NOMO-1 (cell line): ENCODE measurements around the gene DLG5.

Experiments used
- DNase-seq, 2 experiments: peaks; one replicate each; lab custom pipeline; 2025; ENCODE audit not compliant: unreplicated experiment in 2 of 2; lab: John Stamatoyannopoulos, UW

Gene DLG5

GRCh38 chr10:77800738-77801266 lies 125.8 kb downstream of the DLG5 start:
- no peak for DNase-seq

GRCh38 chr10:77800320-77800719 lies 126.2 kb downstream of the DLG5 start:
- DNase-seq = no peak

- no peak for DNase-seq
Observed at GRCh38 chr10:77799352-77799751, 127.2 kb downstream of the DLG5 start.

- no peak for DNase-seq
Observed at GRCh38 chr10:77798940-77799339, 127.6 kb downstream of the DLG5 start.

GRCh38 chr10:77796311-77796915 lies 130.1 kb downstream of the DLG5 start:
- DNase-seq = no peak

GRCh38 chr10:77795426-77796055 lies 131.0 kb downstream of the DLG5 start:
- DNase-seq = no peak

- no peak for DNase-seq
Observed at GRCh38 chr10:77794256-77795142, 132.1 kb downstream of the DLG5 start.

- DNase-seq = no peak
Observed at GRCh38 chr10:77793831-77794230, 132.7 kb downstream of the DLG5 start.

- DNase-seq = no peak
Observed at GRCh38 chr10:77792155-77792554, 134.4 kb downstream of the DLG5 start.

- DNase-seq = no peak
Observed at GRCh38 chr10:77791506-77791905, 135.0 kb downstream of the DLG5 start.

- no peak for DNase-seq
Observed at GRCh38 chr10:77789861-77790260, 136.7 kb downstream of the DLG5 start.

GRCh38 chr10:77789016-77789415 lies 137.5 kb downstream of the DLG5 start:
- no peak for DNase-seq

- no peak for DNase-seq
Observed at GRCh38 chr10:77788496-77789010, 138.0 kb downstream of the DLG5 start.

- DNase-seq = no peak
Observed at GRCh38 chr10:77787440-77787839, 139.1 kb downstream of the DLG5 start.

GRCh38 chr10:77784856-77785255 lies 141.7 kb downstream of the DLG5 start:
- no peak for DNase-seq

- DNase-seq = no peak
Observed at GRCh38 chr10:77782328-77783061, 144.1 kb downstream of the DLG5 start.

- no peak for DNase-seq
Observed at GRCh38 chr10:77781451-77782327, 144.9 kb downstream of the DLG5 start.

GRCh38 chr10:77780180-77780579 lies 146.4 kb downstream of the DLG5 start:
- no peak for DNase-seq

- no peak for DNase-seq
Observed at GRCh38 chr10:77776487-77776886, 150.1 kb downstream of the DLG5 start.

- DNase-seq = no peak
Observed at GRCh38 chr10:77774940-77775391, 151.6 kb downstream of the DLG5 start.
